Epidermal melanocyte (primary cell): ENCODE data around the gene TMEM126A.
"Not testable (repeated sequence)": the region's sequence is repeated elsewhere in the genome, so short reads cannot be mapped to it uniquely, and the experiment has no call there.

ENCODE experiments used
- DNase-seq: peaks from one replicate; pipeline ENCODE4 v3.0.0; 2011; ENCODE audit warnings: low spot score; ENCODE audit not compliant: insufficient read length

The TMEM126A gene

DNA sequence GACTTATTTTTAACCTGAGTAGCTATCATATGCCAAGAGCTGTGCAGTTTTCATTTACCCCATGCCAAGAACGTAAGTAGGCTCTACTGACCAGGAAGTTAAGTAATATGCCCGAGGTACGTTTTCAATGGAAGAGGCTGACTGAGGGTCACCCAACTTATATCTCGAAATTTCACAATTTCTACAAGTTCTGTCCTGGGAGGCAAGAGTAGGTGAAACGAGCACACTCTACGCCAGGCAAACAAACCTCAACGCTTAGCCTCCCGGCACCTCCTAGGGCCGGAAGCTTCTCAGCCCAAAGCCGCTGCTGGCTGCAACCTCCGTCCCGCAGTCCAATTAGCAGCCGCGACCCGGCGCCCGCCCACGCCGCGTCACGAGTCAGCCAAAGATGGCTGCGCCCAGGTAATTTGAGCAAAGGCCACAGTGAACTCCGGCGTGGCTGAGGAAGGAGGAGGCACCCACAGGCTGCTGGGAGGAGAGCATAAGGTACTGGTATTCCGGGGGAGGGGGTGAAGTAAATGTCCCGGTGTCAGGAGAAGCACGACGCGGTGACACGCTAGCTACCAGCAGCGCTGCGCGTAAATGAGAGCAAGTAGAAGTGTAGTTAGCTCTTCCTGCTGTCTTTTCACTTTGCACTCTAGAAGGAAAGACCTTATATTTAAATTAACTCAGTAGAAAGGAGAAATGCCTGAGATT lies at the start of gene TMEM126A:
TSS of gene TMEM126A (plus strand) at position 364 of the 696 bp plus-strand sequence. CDS start 2,289 bp downstream, outside the sequence.
- DNase-seq = peak; percentile 66

GRCh38 chr11:85599083-85599482 lies 48.7 kb upstream of the TMEM126A start:
- DNase-seq = no peak

DNA sequence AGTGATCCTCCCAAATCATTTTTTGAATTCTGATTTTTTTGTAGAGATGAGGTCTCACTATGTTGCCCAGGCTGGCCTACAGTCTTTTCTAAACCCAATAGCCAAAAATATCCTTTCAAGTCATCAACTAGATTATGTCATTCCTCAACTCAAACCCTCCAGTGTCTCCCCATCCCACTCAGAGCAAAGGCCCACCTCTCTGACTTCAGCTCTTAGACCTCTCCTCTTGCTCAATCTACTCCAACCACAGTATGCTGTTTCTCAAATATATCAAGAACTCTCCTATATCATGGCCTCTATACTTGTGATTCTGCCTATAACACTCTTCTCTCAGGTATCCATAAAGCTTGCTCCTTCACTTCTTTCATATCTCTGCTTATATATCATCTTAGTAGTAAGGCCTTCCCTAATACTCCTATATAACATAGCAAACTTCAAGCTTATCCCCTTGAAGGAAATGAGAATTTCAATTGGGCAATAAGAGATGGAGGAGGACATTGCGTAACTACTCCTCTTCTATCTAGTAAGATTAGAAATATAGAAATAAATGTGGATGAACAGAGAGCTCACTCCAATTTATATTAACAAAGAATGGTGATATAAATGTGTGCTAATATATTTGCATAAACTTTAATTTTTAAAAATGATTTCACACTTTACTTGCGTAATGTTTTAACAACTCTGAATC lies 45.1 kb upstream of the TMEM126A start:
- DNase-seq = no peak

- no peak for DNase-seq
Observed at GRCh38 chr11:85603220-85603619, 44.5 kb upstream of the TMEM126A start.

DNA sequence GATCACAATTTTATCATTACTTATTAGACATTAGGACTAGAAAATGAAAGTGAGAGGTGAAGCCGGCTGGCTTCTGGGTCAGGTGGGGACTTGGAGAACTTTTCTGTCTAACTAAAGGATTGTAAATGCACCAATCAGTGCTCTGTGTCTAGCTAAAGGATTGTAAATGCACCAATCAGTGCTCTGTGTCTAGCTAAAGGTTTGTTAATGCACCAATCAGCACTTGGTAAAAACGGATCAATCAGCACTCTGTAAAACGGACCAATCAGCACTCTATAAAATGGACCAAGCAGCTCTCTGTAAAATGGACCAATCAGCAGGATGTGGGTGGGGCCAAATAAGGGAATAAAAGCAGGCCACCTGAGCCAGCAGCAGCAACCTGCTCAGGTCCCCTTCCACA lies 41.5 kb upstream of the TMEM126A start:
- DNase-seq = not testable (repeated sequence)

DNA sequence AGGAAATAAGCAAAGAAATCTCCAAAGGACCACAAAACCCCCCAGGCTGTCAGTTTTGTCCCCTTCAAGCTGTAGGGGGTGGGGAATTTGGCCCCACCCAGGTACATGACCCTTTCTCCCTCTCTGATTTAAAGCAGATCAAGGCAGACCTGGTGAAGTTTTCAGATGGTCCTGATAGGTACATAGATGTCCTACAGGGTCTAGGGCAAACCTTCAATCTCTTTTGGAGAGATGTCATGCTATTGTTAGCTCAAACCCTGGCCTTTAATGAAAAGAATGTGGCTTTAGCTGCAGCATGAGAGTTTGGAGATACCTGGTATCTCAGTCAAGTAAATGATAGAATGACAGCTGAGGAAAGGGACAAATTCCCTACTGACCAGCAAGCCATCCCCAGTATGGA lies 39.1 kb upstream of the TMEM126A start:
- not testable (repeated sequence) for DNase-seq

DNA sequence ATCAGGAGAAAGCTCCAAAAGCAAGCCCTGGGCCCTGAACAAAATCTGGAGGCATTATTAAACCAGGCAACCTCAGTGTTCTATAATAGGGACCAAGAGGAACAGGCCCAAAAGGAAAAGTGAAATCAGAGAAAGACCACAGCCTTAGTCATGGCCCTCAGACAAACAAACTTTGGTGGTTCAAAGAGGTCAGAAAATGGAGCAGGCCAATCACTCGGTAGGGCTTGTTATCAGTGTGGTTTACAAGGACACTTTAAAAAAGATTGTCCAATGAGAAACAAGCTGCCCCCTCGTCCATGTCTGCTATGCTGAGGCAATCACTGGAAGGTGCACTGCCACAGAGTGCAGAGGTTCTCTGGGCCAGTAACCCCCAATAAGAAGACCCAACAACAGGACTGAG lies 38.5 kb upstream of the TMEM126A start:
- not testable (repeated sequence) for DNase-seq

- not testable (repeated sequence) for DNase-seq
Observed at GRCh38 chr11:85611643-85612042, 36.1 kb upstream of the TMEM126A start.

- no peak for DNase-seq
Observed at GRCh38 chr11:85619499-85619898, 28.3 kb upstream of the TMEM126A start.

GRCh38 chr11:85620256-85620655 lies 27.5 kb upstream of the TMEM126A start:
- no peak for DNase-seq

- DNase-seq = no peak
Observed at GRCh38 chr11:85626496-85626895, 21.3 kb upstream of the TMEM126A start.

DNA sequence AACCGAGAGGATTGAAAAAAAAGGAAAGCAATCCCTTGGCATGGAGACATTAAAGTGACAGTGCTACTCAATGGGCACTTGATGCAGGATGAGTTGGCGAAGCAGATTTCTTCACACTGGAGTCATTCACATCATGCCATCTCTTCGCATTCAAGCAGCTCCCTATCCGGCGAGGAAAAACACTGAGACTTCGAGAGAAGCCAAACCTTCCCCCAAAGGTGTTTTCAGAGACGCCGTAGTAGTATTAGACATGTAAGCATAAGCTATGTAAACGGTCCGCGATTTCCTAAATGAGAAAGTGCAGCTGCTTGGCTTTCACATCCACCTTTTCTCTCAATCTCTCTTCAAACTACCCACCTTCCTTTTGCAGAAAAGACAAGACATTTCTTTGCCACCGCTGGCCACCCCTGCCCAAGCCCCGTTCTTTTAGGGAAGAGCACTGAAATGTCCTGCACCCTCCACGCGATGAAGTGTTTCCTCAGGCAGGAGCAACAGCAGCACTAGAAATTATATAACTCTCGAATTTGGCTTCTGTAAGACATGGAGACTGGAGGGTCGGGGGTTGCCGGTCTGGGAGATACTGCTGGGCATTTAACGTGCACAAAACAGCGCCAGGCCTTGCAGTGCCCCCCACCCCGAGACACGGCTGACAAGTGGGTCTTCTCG lies 20.3 kb upstream of the TMEM126A start, which contains the start of gene DLG2:
TSS of gene DLG2 (minus strand) at position 13 of the 666 bp plus-strand sequence.
- DNase-seq = no peak

- DNase-seq = peak; percentile 78
Observed at GRCh38 chr11:85627998-85628770, 19.6 kb upstream of the TMEM126A start, which contains the start of gene TMEM126B. Gene TMEM126B (plus strand): TSS chr11:85628593. CDS start chr11:85628608, 15 bp downstream.

- DNase-seq = no peak
Observed at GRCh38 chr11:85628771-85629341, 18.9 kb upstream of the TMEM126A start.

DNA sequence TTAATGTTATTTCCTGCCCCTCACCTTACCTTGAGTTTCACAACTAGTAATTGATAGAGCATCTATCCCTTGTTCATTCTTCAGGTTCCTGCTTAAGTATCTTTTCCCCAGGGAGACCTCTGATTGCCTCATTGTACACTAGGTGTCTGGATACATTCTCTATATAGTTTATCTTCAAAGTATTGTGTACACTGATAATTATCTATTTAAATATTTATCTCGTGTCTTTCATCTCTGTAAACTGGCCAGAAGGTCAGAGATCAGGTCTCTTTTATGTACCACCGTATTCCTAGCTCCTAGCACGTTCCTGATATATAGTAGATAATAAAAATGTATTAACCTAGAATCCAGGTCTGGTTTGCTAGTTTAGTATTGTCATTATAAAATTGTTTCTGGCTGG lies 13.0 kb upstream of the TMEM126A start:
- DNase-seq = no peak

GRCh38 chr11:85643191-85643614 lies 4.6 kb upstream of the TMEM126A start:
- DNase-seq = no peak

- DNase-seq = no peak
Observed at GRCh38 chr11:85647078-85647477, 689 bp upstream of the TMEM126A start.

DNA sequence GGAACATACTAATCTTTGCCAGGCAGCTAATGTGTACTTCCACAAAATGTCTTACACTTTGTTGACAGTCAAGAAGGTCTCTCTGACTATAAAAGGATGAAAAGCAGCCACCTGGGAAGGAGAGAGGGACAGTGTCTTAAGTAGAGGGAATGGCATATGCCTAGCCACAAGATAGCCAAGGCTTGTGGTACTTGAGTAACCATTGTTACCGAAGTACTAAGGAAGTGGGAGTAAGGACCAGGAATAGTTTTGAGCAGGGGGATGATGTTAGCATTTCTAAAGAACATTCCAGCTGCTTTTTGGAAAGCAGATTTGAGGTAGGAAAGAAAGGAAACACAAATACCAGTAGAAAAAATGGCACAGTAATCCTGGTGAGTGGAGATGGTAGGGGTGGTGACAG lies 3.4 kb downstream of the TMEM126A start:
- no peak for DNase-seq

DNA sequence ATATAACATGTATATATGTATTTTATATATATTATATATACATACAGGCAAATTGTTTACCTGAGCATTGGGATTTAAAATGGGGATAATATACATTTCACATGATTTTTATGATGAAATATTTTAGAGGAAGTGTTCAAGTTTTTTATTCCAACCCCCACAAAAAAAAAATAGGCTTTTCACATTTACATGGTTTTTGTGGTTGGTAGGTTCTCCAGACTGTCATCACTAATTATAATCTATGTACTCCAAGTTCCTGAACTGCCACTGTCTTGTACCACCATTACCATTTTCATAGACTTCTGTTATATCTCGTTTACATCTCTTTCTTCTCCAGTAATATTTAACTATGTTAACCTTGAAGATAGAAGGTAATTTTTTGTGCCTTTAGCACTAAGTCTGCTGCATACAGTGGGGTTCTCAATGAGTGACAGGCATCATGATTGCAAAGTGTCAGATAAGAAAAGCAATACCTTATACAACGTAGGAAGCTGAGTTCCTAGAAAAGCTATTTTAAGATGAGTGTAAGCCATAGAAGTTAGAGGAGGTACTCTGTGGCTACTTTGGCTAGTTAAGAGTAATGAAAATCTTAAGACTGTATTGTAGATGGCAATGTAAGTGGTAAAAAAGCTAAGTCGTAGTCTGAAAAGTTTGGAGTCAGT lies 5.2 kb downstream of the TMEM126A start:
- DNase-seq = no peak

GRCh38 chr11:85654343-85654742 lies 6.6 kb downstream of the TMEM126A start:
- not testable (repeated sequence) for DNase-seq
